Neural cell (in vitro differentiated cells): Measurements from ENCODE around the gene EXOC3L1. TPM values are rescaled to one million over a fixed set of nuclear protein-coding genes. Genes with fewer than 3 reads are reported as not detected.
A peak's percentile ranks its signal among the peaks of the same experiment; 100 is the strongest.

Experiments used
- H2AFZ ChIP-seq: fragments of 200-600, 300-800 bp; sonication (generic), shearing (Covaris generic); 2 replicates; pipeline ENCODE4 v1.6.0; 2014; ENCODE audit warnings: low read depth, mild to moderate bottlenecking, antibody characterized with exemption, low read length, moderate library complexity
- H3F3A ChIP-seq: fragments of 200-600 bp; shearing (Covaris generic); 2 replicates; pipeline ENCODE4 v1.6.1; 2016; ENCODE audit warnings: mild to moderate bottlenecking, moderate library complexity, mixed read lengths, antibody characterized with exemption, low read length; ENCODE audit not compliant: insufficient read depth, poor library complexity, severe bottlenecking
- H3K27ac ChIP-seq: fragments of 200-600, 300-800 bp; sonication (generic), shearing (Covaris generic); 2 replicates; pipeline ENCODE4 v1.5.1; 2014; ENCODE audit warnings: mild to moderate bottlenecking, low read length, moderate library complexity
- H3K27me3 ChIP-seq: fragments of 300-800, 200-600 bp; sonication (generic), shearing (Covaris generic); 2 replicates; pipeline ENCODE4 v1.6.0; 2014; ENCODE audit warnings: mild to moderate bottlenecking, low read depth, low read length, moderate library complexity; ENCODE audit not compliant: insufficient read depth
- H3K36me3 ChIP-seq: fragments of 300-800, 200-600 bp; sonication (generic), shearing (Covaris generic); 2 replicates; pipeline ENCODE4 v1.5.1; 2014; ENCODE audit warnings: mild to moderate bottlenecking, antibody characterized with exemption, low read length, moderate library complexity; ENCODE audit not compliant: insufficient read depth
- H3K4me2 ChIP-seq: fragments of 300-800, 200-600 bp; sonication (generic), shearing (Covaris generic); 2 replicates; pipeline ENCODE4 v1.6.0; 2014; ENCODE audit warnings: mild to moderate bottlenecking, low read length
- H3K4me3 ChIP-seq: fragments of 300-800, 200-600 bp; sonication (generic), shearing (Covaris generic); 2 replicates; pipeline ENCODE4 v1.5.1; 2014; ENCODE audit warnings: mild to moderate bottlenecking, low read length, moderate library complexity
- H3K79me2 ChIP-seq: fragments of 200-600 bp; shearing (Covaris generic); replicated peaks from 2 replicates; pipeline ENCODE4 v1.6.0; 2014; ENCODE audit warnings: mild to moderate bottlenecking, low read length, moderate library complexity; ENCODE audit not compliant: insufficient read depth
- H3K9ac ChIP-seq: fragments of 300-800, 200-600 bp; sonication (generic), shearing (Covaris generic); 2 replicates; pipeline ENCODE4 v1.6.1; 2016; ENCODE audit warnings: mild to moderate bottlenecking, low read length, mixed read lengths
- H3K9me2 ChIP-seq: fragments of 200-600 bp; shearing (Covaris generic); 2 replicates; pipeline ENCODE4 v1.6.1; 2016; ENCODE audit warnings: mild to moderate bottlenecking, low read length, mixed read lengths; ENCODE audit not compliant: insufficient read depth
- H3K9me3 ChIP-seq: fragments of 200-600, 300-800 bp; sonication (generic), shearing (Covaris generic); 2 replicates; pipeline ENCODE4 v1.6.1; 2016; ENCODE audit warnings: mild to moderate bottlenecking, mixed run types, low read length, moderate library complexity, mixed read lengths
- H4K20me1 ChIP-seq: fragments of 200-600 bp; shearing (Covaris generic); 2 replicates; pipeline ENCODE4 v1.6.1; 2016; ENCODE audit warnings: mild to moderate bottlenecking, mixed run types; ENCODE audit not compliant: insufficient read depth
- CTCF ChIP-seq: fragments of 450-650 bp; IDR thresholded peaks from 2 replicates; pipeline ENCODE4 v1.5.1; 2014; ENCODE audit warnings: antibody characterized with exemption, mild to moderate bottlenecking, moderate library complexity; ENCODE audit not compliant: poor library complexity, severe bottlenecking
- EP300 ChIP-seq: fragments of 450-650 bp; conservative IDR thresholded peaks from 2 replicates; pipeline ENCODE4 v1.6.1; 2014; ENCODE audit warnings: antibody characterized with exemption, mild to moderate bottlenecking, moderate library complexity; ENCODE audit not compliant: poor library complexity, severe bottlenecking
- EZH2 ChIP-seq: fragments of 200-600, 300-800 bp; shearing (Covaris generic), sonication (generic); IDR thresholded peaks from 2 replicates; pipeline ENCODE4 v1.6.1; 2014; ENCODE audit warnings: antibody characterized with exemption, low read length, borderline replicate concordance, mild to moderate bottlenecking; ENCODE audit not compliant: insufficient read depth, poor library complexity, severe bottlenecking
- MXI1 ChIP-seq: fragments of 450-650 bp; conservative IDR thresholded peaks from 2 replicates; pipeline ENCODE4 v1.6.1; 2014; ENCODE audit warnings: antibody characterized with exemption, mild to moderate bottlenecking; ENCODE audit not compliant: poor library complexity, severe bottlenecking
- POLR2AphosphoS5 ChIP-seq: IDR thresholded peaks from 2 replicates; pipeline ENCODE4 v1.6.1; 2012
- RAD21 ChIP-seq: fragments of 450-650 bp; conservative IDR thresholded peaks from 2 replicates; pipeline ENCODE4 v1.6.1; 2014; ENCODE audit warnings: antibody characterized with exemption, mild to moderate bottlenecking, moderate library complexity
- REST ChIP-seq: IDR thresholded peaks from 2 replicates; pipeline ENCODE4 v1.6.1; 2012; ENCODE audit warnings: borderline replicate concordance
- SMC3 ChIP-seq: fragments of 450-650 bp; conservative IDR thresholded peaks from 2 replicates; pipeline ENCODE4 v1.6.1; 2014; ENCODE audit warnings: antibody characterized with exemption, mild to moderate bottlenecking, moderate library complexity; ENCODE audit not compliant: poor library complexity
- TAF1 ChIP-seq: IDR thresholded peaks from 2 replicates; pipeline ENCODE4 v1.6.1; 2012; ENCODE audit warnings: low read depth
- polyA plus RNA-seq: library from polyadenylated mRNA; depleted of rRNA; stranded (reverse); fragments of >200 nt; gene quantifications from 2 replicates; pipeline ENCODE4 v1.2.3, GENCODE V29; 2014

EXOC3L1 gene
- polyA plus RNA-seq, 1 donor from 2014 or later = 0.43 TPM

- no peak overlapping the region for H3K4me2 ChIP-seq
- TF ChIP-seq EZH2 = no peak
- TF ChIP-seq MXI1 = no peak
- no peak for TF ChIP-seq TAF1
- TF ChIP-seq EP300 = no peak
- TF ChIP-seq RAD21 = no peak
- TF ChIP-seq REST = no peak
- no peak for TF ChIP-seq SMC3
- no peak for TF ChIP-seq POLR2AphosphoS5
- TF ChIP-seq CTCF = no peak
These were observed 3.4 kb downstream of the EXOC3L1 start for GRCh38 chr16:67186550-67186950.

GRCh38 chr16:67185651-67186134 is 4.2 kb downstream of the EXOC3L1 start:
- no peaks in the 10 kb centered on the region for H3K27me3 ChIP-seq
- peaks cover 24% of the 10 kb centered on the region for H3K79me2 ChIP-seq
- H2AFZ ChIP-seq = no peak overlapping the region
- no peaks in the 10 kb centered on the region for H3K9me3 ChIP-seq
- no peak overlapping the region for H3K4me3 ChIP-seq
- H3K9me2 ChIP-seq = no peaks in the 10 kb centered on the region
- no peak overlapping the region for H3K4me2 ChIP-seq
- no peak overlapping the region for H3K27ac ChIP-seq
- TF ChIP-seq CTCF = peak; percentile 4
- TF ChIP-seq EZH2 = no peak
- peak; percentile 8 for TF ChIP-seq SMC3
- no peaks in the 10 kb centered on the region for H3K36me3 ChIP-seq
- H3F3A ChIP-seq = no peaks in the 10 kb centered on the region
- no peak overlapping the region for H3K9ac ChIP-seq
- H4K20me1 ChIP-seq = no peaks in the 10 kb centered on the region

More at GRCh38 chr16:67186550-67186950, 3.4 kb downstream of the EXOC3L1 start:
- H3K27ac ChIP-seq = no peak overlapping the region
- no peaks in the 10 kb centered on the region for H3K9me2 ChIP-seq
- H3K79me2 ChIP-seq = peaks cover 16% of the 10 kb centered on the region
- H3K9ac ChIP-seq = no peak overlapping the region
- H2AFZ ChIP-seq = no peak overlapping the region
- no peaks in the 10 kb centered on the region for H3K36me3 ChIP-seq
- no peaks in the 10 kb centered on the region for H4K20me1 ChIP-seq
- H3K27me3 ChIP-seq = no peaks in the 10 kb centered on the region
- H3K9me3 ChIP-seq = no peaks in the 10 kb centered on the region
- no peak overlapping the region for H3K4me3 ChIP-seq
- H3F3A ChIP-seq = no peaks in the 10 kb centered on the region
